IMR-90 (cell line): ENCODE results near the gene PRKCE. TPM values are rescaled to one million over a fixed set of nuclear protein-coding genes. Genes with fewer than 3 reads are reported as not detected.

Experiments used
- ATAC-seq: fragments of 200-7000 bp; cut with Tn5 transposase; 2 replicates; pipeline ENCODE4 v1.9.1; 2020; ENCODE audit warnings: low read depth, mild to moderate bottlenecking, moderate library complexity
- BruUV-seq: library from RNA; stranded (reverse); fragments of 400-500 nt; replicated peaks from 2 replicates; lab custom pipeline; 2021; lab: Mats Ljungman, UMichigan
- CTCF ChIA-PET: fragments of 300-600 bp; formaldehyde crosslinking; extraction: SDS; loops from one replicate; lab custom pipeline; 2021; ENCODE audit warnings: antibody characterized with exemption; lab: Yijun Ruan, JAX
- POLR2A ChIA-PET: fragments of 300-600 bp; sonication (Branson Sonifier 250); formaldehyde crosslinking; loops from one replicate; lab custom pipeline; 2022; ENCODE audit warnings: antibody characterized with exemption; ENCODE audit not compliant: unreplicated experiment; lab: Charles Lee
- DNase-seq: peaks from one replicate; pipeline ENCODE4 v3.0.0; 2013
- H2AFZ ChIP-seq: replicated peaks from 2 replicates; pipeline ENCODE3; 2013; ENCODE audit warnings: low read length, mild to moderate bottlenecking; ENCODE audit not compliant: poor library complexity
- H2AK5ac ChIP-seq: 2 replicates; pipeline ENCODE4 v1.6.1; 2013; ENCODE audit warnings: low read depth, low read length, inconsistent platforms
- H2AK9ac ChIP-seq: replicated peaks from 2 replicates; pipeline ENCODE3; 2013; ENCODE audit warnings: mild to moderate bottlenecking, low read depth, low read length, moderate library complexity; ENCODE audit not compliant: poor library complexity
- H2BK120ac ChIP-seq: 2 replicates; pipeline ENCODE4 v1.6.1; 2013; ENCODE audit warnings: low read depth, low read length, inconsistent platforms
- H2BK15ac ChIP-seq: 3 replicates; pipeline ENCODE4 v1.6.1; 2013; ENCODE audit warnings: low read depth, low read length, inconsistent platforms
- H2BK20ac ChIP-seq: 2 replicates; pipeline ENCODE4 v1.6.1; 2013; ENCODE audit warnings: low read depth, mild to moderate bottlenecking, inconsistent platforms, low read length, moderate library complexity
- H2BK5ac ChIP-seq: 2 replicates; pipeline ENCODE4 v1.6.1; 2013; ENCODE audit warnings: mild to moderate bottlenecking, low read depth, low read length, inconsistent platforms; ENCODE audit not compliant: poor library complexity, severe bottlenecking
- H3K14ac ChIP-seq: replicated peaks from 2 replicates; pipeline ENCODE4 v1.6.1; 2013; ENCODE audit warnings: low read depth, low read length, inconsistent platforms
- H3K18ac ChIP-seq: 2 replicates; pipeline ENCODE4 v1.6.1; 2013; ENCODE audit warnings: low read depth, low read length, control low read depth
- H3K23ac ChIP-seq: 2 replicates; pipeline ENCODE4 v1.6.1; 2013; ENCODE audit warnings: low read depth, low read length, inconsistent platforms
- H3K27ac ChIP-seq: 2 replicates; pipeline ENCODE4 v1.5.1; 2013; ENCODE audit warnings: mild to moderate bottlenecking, control low read depth, low read length; ENCODE audit not compliant: insufficient read depth
- H3K27me3 ChIP-seq: 2 replicates; pipeline ENCODE4 v1.6.1; 2013; ENCODE audit warnings: low read length; ENCODE audit not compliant: control insufficient read depth, insufficient read depth
- H3K36me3 ChIP-seq: 2 replicates; pipeline ENCODE4 v1.6.1; 2013; ENCODE audit warnings: low read length, mixed read lengths; ENCODE audit not compliant: control insufficient read depth, insufficient read depth
- H3K4ac ChIP-seq: 2 replicates; pipeline ENCODE4 v1.6.1; 2013; ENCODE audit warnings: low read depth, low read length, inconsistent platforms
- H3K4me1 ChIP-seq: 2 replicates; pipeline ENCODE4 v1.6.1; 2013; ENCODE audit warnings: low read length, mixed read lengths; ENCODE audit not compliant: control insufficient read depth, insufficient read depth
- H3K4me2 ChIP-seq: 2 replicates; pipeline ENCODE4 v1.6.1; 2013; ENCODE audit warnings: low read depth, mild to moderate bottlenecking, control low read depth, low read length, moderate library complexity
- H3K4me3 ChIP-seq: 2 replicates; pipeline ENCODE4 v1.5.1; 2013; ENCODE audit warnings: low read depth, mild to moderate bottlenecking, control low read depth, low read length, moderate library complexity; ENCODE audit not compliant: insufficient read depth
- H3K56ac ChIP-seq: 2 replicates; pipeline ENCODE4 v1.6.1; 2013; ENCODE audit warnings: low read length, inconsistent platforms; ENCODE audit not compliant: insufficient read depth; ENCODE audit errors: extremely low read depth
- H3K79me1 ChIP-seq, 2 experiments: 2 replicates each; pipeline ENCODE4 v1.6.1; 2013; ENCODE audit warnings: low read length in 2 of 2, inconsistent platforms in 1 of 2, low read depth in 1 of 2
- H3K9ac ChIP-seq: 2 replicates; pipeline ENCODE4 v1.6.1; 2013; ENCODE audit warnings: low read depth, low read length, control low read depth
- H3K9me1 ChIP-seq: 2 replicates; pipeline ENCODE4 v1.6.1; 2013; ENCODE audit warnings: low read length, inconsistent platforms; ENCODE audit not compliant: insufficient read depth
- H3K9me3 ChIP-seq: 2 replicates; pipeline ENCODE4 v1.6.1; 2013; ENCODE audit warnings: low read length; ENCODE audit not compliant: control insufficient read depth, insufficient read depth
- H4K20me1 ChIP-seq: 2 replicates; pipeline ENCODE4 v1.6.1; 2013; ENCODE audit warnings: low read length, inconsistent platforms; ENCODE audit not compliant: insufficient read depth
- H4K5ac ChIP-seq: 2 replicates; pipeline ENCODE4 v1.6.1; 2013; ENCODE audit warnings: mild to moderate bottlenecking, low read depth, low read length, control low read depth
- H4K8ac ChIP-seq, 2 experiments: 2 replicates each; pipeline ENCODE4 v1.6.1; 2013; ENCODE audit warnings: low read depth in 2 of 2, low read length in 2 of 2, control low read depth in 1 of 2, inconsistent platforms in 1 of 2
- H4K91ac ChIP-seq: 2 replicates; pipeline ENCODE4 v1.6.1; 2013; ENCODE audit warnings: low read depth, low read length, inconsistent platforms; ENCODE audit not compliant: insufficient read depth
- BHLHE40 ChIP-seq: fragments of 150-350 bp; IDR thresholded peaks from 2 replicates; pipeline ENCODE4 v1.6.1; 2016; ENCODE audit warnings: mild to moderate bottlenecking, low read depth, low read length
- CEBPB ChIP-seq: IDR thresholded peaks from 2 replicates; pipeline ENCODE4 v1.6.1; 2012; ENCODE audit warnings: low read depth, low read length, improper control_type of control experiment
- CHD1 ChIP-seq: IDR thresholded peaks from 2 replicates; pipeline ENCODE4 v1.6.1; 2012; ENCODE audit warnings: low read depth, low read length, improper control_type of control experiment
- FOS ChIP-seq: fragments of 150-350 bp; IDR thresholded peaks from 2 replicates; pipeline ENCODE4 v1.6.1; 2016; ENCODE audit warnings: low read depth, low read length
- MAFK ChIP-seq: IDR thresholded peaks from 2 replicates; pipeline ENCODE4 v1.6.1; 2012; ENCODE audit warnings: low read depth, low read length, improper control_type of control experiment
- MAZ ChIP-seq: IDR thresholded peaks from 2 replicates; pipeline ENCODE4 v1.6.1; 2012; ENCODE audit warnings: low read depth, mild to moderate bottlenecking, low read length, improper control_type of control experiment, moderate library complexity, borderline replicate concordance
- MXI1 ChIP-seq: IDR thresholded peaks from 2 replicates; pipeline ENCODE4 v1.6.1; 2012; ENCODE audit warnings: low read depth, mild to moderate bottlenecking, low read length, moderate library complexity, borderline replicate concordance
- NFE2L2 ChIP-seq: fragments of 150-350 bp; IDR thresholded peaks from 2 replicates; pipeline ENCODE4 v1.6.1; 2016; ENCODE audit warnings: low read depth, mild to moderate bottlenecking, low read length
- RAD21 ChIP-seq: IDR thresholded peaks from 2 replicates; pipeline ENCODE4 v1.6.1; 2012; ENCODE audit warnings: low read length, improper control_type of control experiment
- RCOR1 ChIP-seq: IDR thresholded peaks from 2 replicates; pipeline ENCODE4 v1.6.1; 2012; ENCODE audit warnings: mild to moderate bottlenecking, low read length, improper control_type of control experiment; ENCODE audit not compliant: insufficient replicate concordance
- RFX5 ChIP-seq: IDR thresholded peaks from 2 replicates; pipeline ENCODE4 v1.8.0; 2012; ENCODE audit warnings: low read depth, mild to moderate bottlenecking, low read length, moderate library complexity
- SMC3 ChIP-seq: fragments of 150-350 bp; IDR thresholded peaks from 2 replicates; pipeline ENCODE4 v1.6.1; 2016; ENCODE audit warnings: low read depth, mild to moderate bottlenecking, antibody characterized with exemption, low read length, moderate library complexity
- WGBS, 2 experiments: methylation state at CpG; one replicate each; pipeline versions ENCODE4 v1.1.5 to v1.1.7; 2013; ENCODE audit warnings: missing lambda C conversion rate in 2 of 2; ENCODE audit not compliant: insufficient read length in 1 of 2; ENCODE audit errors: extremely low coverage in 2 of 2; 5-methylcytosine and 5-hydroxymethylcytosine counted together
- dilution Hi-C: fragments of 300-500 bp; cut with HindIII; formaldehyde crosslinking; loops from one replicate; pipeline ENCODE4 v1.14.3; 2018; ENCODE audit warnings: low sequenced_read_pairs; ENCODE audit not compliant: unreplicated experiment
- in situ Hi-C: fragments of 300-500 bp; cut with MboI; formaldehyde crosslinking; loops from 3 replicates; pipeline ENCODE4 v1.14.3; 2019; ENCODE audit warnings: low sequenced_read_pairs, inconsistent platforms, mixed read lengths
- intact Hi-C: fragments of 100-400 bp; cut with micrococcal nuclease; formaldehyde crosslinking; loops from 2 replicates; pipeline ENCODE4 v1.10.0; 2022
- polyA plus RNA-seq, 3 experiments: library from polyadenylated mRNA; depleted of rRNA; stranded (reverse); fragments of >200 nt; gene quantifications; 2 replicates each; pipeline ENCODE4 v1.2.3, GENCODE V29; 2012; ENCODE audit warnings: low replicate concordance in 1 of 3
- total RNA-seq: library from RNA; depleted of rRNA; stranded (reverse); fragments of >200 nt; gene quantifications from 2 replicates; pipeline ENCODE4 v1.2.3, GENCODE V29; 2012
- TF ChIP-seq, protein P1 (sequence below): fragments of 150-350 bp; IDR thresholded peaks from 2 replicates; pipeline ENCODE4 v1.6.1; 2016; ENCODE audit warnings: low read depth, mild to moderate bottlenecking, low read length, moderate library complexity, borderline replicate concordance
- TF ChIP-seq, protein P2 (sequence below): conservative IDR thresholded peaks from 2 replicates; pipeline ENCODE4 v1.5.1; 2012; ENCODE audit warnings: mild to moderate bottlenecking, low read depth, low read length, improper control_type of control experiment

PRKCE gene
- total and polyA plus RNA-seq, 2 of the 4 experiments (the other 2 are of a cell fraction): 8.1 to 32.4 TPM

DNA sequence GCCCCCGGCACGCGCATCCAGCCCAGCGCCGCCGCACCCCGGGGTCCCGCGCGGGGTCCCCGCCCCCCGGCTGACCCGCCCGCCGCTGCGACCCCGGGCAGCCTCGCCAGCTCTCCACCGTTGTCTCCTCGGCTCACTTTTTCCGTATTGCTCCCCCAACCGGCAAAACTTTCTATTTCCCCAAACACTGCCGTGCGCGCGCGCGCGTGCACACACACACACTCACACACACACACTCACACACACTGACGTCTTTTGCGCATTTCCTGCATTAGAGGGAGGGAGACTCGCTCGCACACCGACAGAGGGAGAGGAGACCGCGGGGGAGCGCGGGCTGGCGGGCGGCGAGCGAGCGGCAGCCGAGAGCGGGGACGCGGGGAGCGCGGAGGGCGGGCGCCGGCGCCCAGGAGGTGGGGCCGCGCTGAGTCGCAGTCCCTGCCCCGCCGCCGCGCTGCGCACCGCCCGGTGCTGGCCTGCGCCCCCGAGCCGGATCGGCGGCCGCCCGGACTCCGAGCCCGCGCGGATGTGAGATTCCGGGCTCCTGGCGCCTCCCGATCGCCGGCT lies 542 bp upstream of the PRKCE start:
- H2AFZ ChIP-seq: peak overlapping the region; percentile 95
- H3K56ac ChIP-seq: peak overlapping the region; percentile 45; the same call in 1 of the 2 replicates
- no peak overlapping the region for H2BK15ac ChIP-seq
- no peak overlapping the region for H3K23ac ChIP-seq
- no peak overlapping the region for H2BK120ac ChIP-seq
- H4K91ac ChIP-seq: no peak overlapping the region
- peak overlapping the region; percentile 66 for H3K9ac ChIP-seq
- peak; percentile 98 for DNase-seq
- peak overlapping the region; percentile 83 for H3K27ac ChIP-seq
- H3K79me1 ChIP-seq: peaks cover 22 to 46% of the 10 kb centered on the region in 2 experiments
- dilution Hi-C loops: no loop called here
- H3K4ac ChIP-seq: peak overlapping the region; percentile 28; the same call in 1 of the 2 replicates
- H3K4me3 ChIP-seq: peak overlapping the region; percentile 49
- peaks cover 8% of the 10 kb centered on the region; the same call in 1 of the 2 replicates for H4K20me1 ChIP-seq
- intact Hi-C loops: loop anchor here (1.0 to 5.0 kb wide), 3 partner anchors 106 to 285 kb away; no protein-coding TSS in a partner anchor
- no peak overlapping the region; the same call in 1 of the 2 replicates for H3K4me2 ChIP-seq
- BruUV-seq: no TSS peak
- POLR2A ChIA-PET: interaction anchor here (0.6 kb wide), 1 partner anchor 93 kb away, joined by 3 read pairs; no protein-coding TSS in a partner anchor
- no peak overlapping the region for H4K5ac ChIP-seq
- H3K18ac ChIP-seq: no peak overlapping the region
- H2BK20ac ChIP-seq: no peak overlapping the region
- H3K9me1 ChIP-seq: no peaks in the 10 kb centered on the region
- peak overlapping the region; percentile 56 for H2AK9ac ChIP-seq
- 0 out of 2 replicates have a peak overlapping the region, but pooled peaks have one; percentile 4 for H3K14ac ChIP-seq
- H3K27me3 ChIP-seq: no peaks in the 10 kb centered on the region
- ATAC-seq: peak; percentile 84
- in situ Hi-C loops: no loop called here
- no peaks in the 10 kb centered on the region for H3K9me3 ChIP-seq
- H3K36me3 ChIP-seq: no peaks in the 10 kb centered on the region
- 0% methylated on average over 40 of the region's 79 CpGs; no CpG with 5 or more reads in 1 of the 2 experiments for WGBS, 2 experiments
- H2BK5ac ChIP-seq: peak overlapping the region; percentile 80
- no peak overlapping the region for H4K8ac ChIP-seq
- no peak overlapping the region for H2AK5ac ChIP-seq
- CTCF ChIA-PET: interaction anchor here (0.6 to 1.5 kb wide), 4 partner anchors 82 to 674 kb away, joined by 3 to 4 read pairs (median 3); no protein-coding TSS in a partner anchor
- H3K4me1 ChIP-seq: peaks cover 4% of the 10 kb centered on the region
- TF ChIP-seq NFE2L2: no peak
- peak; percentile 71 for TF ChIP-seq RCOR1
- no peak for TF ChIP-seq RFX5
- TF ChIP-seq CHD1: no peak
- TF ChIP-seq, protein P1, sequence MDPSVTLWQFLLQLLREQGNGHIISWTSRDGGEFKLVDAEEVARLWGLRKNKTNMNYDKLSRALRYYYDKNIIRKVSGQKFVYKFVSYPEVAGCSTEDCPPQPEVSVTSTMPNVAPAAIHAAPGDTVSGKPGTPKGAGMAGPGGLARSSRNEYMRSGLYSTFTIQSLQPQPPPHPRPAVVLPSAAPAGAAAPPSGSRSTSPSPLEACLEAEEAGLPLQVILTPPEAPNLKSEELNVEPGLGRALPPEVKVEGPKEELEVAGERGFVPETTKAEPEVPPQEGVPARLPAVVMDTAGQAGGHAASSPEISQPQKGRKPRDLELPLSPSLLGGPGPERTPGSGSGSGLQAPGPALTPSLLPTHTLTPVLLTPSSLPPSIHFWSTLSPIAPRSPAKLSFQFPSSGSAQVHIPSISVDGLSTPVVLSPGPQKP: no peak
- TF ChIP-seq BHLHE40: peak; percentile 82; the same call in 1 of the 2 replicates
- no peak for TF ChIP-seq CEBPB
- TF ChIP-seq MAZ: peak; percentile 90
- TF ChIP-seq MXI1: peak; percentile 58; the same call in 1 of the 2 replicates
- TF ChIP-seq RAD21: peak; percentile 47
- TF ChIP-seq, protein P2, sequence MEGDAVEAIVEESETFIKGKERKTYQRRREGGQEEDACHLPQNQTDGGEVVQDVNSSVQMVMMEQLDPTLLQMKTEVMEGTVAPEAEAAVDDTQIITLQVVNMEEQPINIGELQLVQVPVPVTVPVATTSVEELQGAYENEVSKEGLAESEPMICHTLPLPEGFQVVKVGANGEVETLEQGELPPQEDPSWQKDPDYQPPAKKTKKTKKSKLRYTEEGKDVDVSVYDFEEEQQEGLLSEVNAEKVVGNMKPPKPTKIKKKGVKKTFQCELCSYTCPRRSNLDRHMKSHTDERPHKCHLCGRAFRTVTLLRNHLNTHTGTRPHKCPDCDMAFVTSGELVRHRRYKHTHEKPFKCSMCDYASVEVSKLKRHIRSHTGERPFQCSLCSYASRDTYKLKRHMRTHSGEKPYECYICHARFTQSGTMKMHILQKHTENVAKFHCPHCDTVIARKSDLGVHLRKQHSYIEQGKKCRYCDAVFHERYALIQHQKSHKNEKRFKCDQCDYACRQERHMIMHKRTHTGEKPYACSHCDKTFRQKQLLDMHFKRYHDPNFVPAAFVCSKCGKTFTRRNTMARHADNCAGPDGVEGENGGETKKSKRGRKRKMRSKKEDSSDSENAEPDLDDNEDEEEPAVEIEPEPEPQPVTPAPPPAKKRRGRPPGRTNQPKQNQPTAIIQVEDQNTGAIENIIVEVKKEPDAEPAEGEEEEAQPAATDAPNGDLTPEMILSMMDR: peak; percentile 58
- no peak for TF ChIP-seq MAFK
- TF ChIP-seq SMC3: peak; percentile 51
- 0 out of 2 replicates have a peak, but pooled peaks have one; percentile 34 for TF ChIP-seq FOS
